Body of pancreas (tissue), 4 donors: ENCODE data around the gene ADAMTS20. TPM values are rescaled to one million over a fixed set of nuclear protein-coding genes. Genes with fewer than 3 reads are reported as not detected.
A peak's percentile ranks its signal among the peaks of the same experiment; 100 is the strongest.
"Not testable (repeated sequence)": the region's sequence is repeated elsewhere in the genome, so short reads cannot be mapped to it uniquely, and the experiment has no call there.

Experiments used
- ATAC-seq: fragments of 150-250 bp; one replicate; pipeline ENCODE4 v1.9.1; 2016
- DNase-seq, 4 donors: peaks; one replicate each; pipeline ENCODE4 v3.0.0-alpha.2; 2019
- H3K27ac ChIP-seq, 4 donors: fragments of 200-600 bp; sonication (generic); 1 replicate in 3 of 4; 2 replicates in 1 of 4; pipeline versions ENCODE4 v1.5.1 to v1.6.1; 2016 to 2019; ENCODE audit warnings: mild to moderate bottlenecking in 1 of 4, mixed read lengths in 1 of 4, moderate library complexity in 1 of 4
- H3K27me3 ChIP-seq, 2 donors: fragments of 200-600 bp; sonication (generic); one replicate each; pipeline ENCODE4 v1.6.0; 2016; ENCODE audit warnings: mild to moderate bottlenecking in 1 of 2
- H3K36me3 ChIP-seq, 2 donors: fragments of 200-600 bp; sonication (generic); replicated peaks in 1 of 2; 2 replicates each; pipeline ENCODE4 v1.5.1; 2016; ENCODE audit warnings: low read depth in 2 of 2; ENCODE audit not compliant: insufficient read depth in 1 of 2
- H3K4me1 ChIP-seq: fragments of 200-600 bp; sonication (generic); one replicate; pipeline ENCODE4 v1.6.0; 2016
- H3K4me3 ChIP-seq, 2 donors: fragments of 200-600 bp; sonication (generic); 1 replicate in 1 of 2; 2 replicates in 1 of 2; pipeline ENCODE4 v1.5.1; 2016 to 2019
- H3K9me3 ChIP-seq, 3 donors: fragments of 200-600 bp; sonication (generic); 1 replicate in 2 of 3; 2 replicates in 1 of 3; pipeline ENCODE4 v1.5.1; 2016
- CTCF ChIP-seq, 7 experiments: fragments of 450-650 bp in 4 of 7; fragments of 200-600 bp in 3 of 7; sonication (generic) in 3 of 7; IDR thresholded peaks; one replicate each; pipeline ENCODE4 v1.5.1; 2016 to 2019; ENCODE audit warnings: antibody characterized with exemption in 7 of 7
- POLR2A ChIP-seq, 3 donors: fragments of 450-650 bp; IDR thresholded peaks; one replicate each; pipeline ENCODE4 v1.6.1; 2016; ENCODE audit warnings: antibody characterized with exemption in 3 of 3, mild to moderate bottlenecking in 2 of 3
- WGBS, 2 donors: methylation state at CpG; one replicate each; pipeline ENCODE4 v1.1.5; 2017; 5-methylcytosine and 5-hydroxymethylcytosine counted together
- intact Hi-C: fragments of 100-400 bp; cut with DNase I; formaldehyde crosslinking; loops from one replicate; pipeline ENCODE4 v1.15.1; 2023
- total RNA-seq, 2 donors: library from RNA; depleted of rRNA; stranded (reverse); fragments of >200 nt; gene quantifications; one replicate each; pipeline ENCODE4 v1.1.0, GENCODE V29; 2016

ADAMTS20 gene
- total RNA-seq, 2 donors from 2014 or later = not detected

- 63 to 82% methylated on average over 6 of the region's 6 CpGs for WGBS, 2 donors
- H3K9me3 ChIP-seq = no peaks in the 10 kb centered on the region
Observed at GRCh38 chr12:43361031-43361710, 190.8 kb downstream of the ADAMTS20 start.

GRCh38 chr12:43360001-43360400 is 192.0 kb downstream of the ADAMTS20 start:
- H3K36me3 ChIP-seq, H3K4me1 ChIP-seq, H3K27ac ChIP-seq, ATAC-seq, H3K9me3 ChIP-seq, DNase-seq, H3K27me3 ChIP-seq, intact Hi-C loops, H3K4me3 ChIP-seq: not testable (repeated sequence)
- 95% methylated on average over 10 of the region's 10 CpGs for WGBS, 2 donors

More at GRCh38 chr12:43361031-43361710, 190.8 kb downstream of the ADAMTS20 start:
- no peak for TF ChIP-seq CTCF (IDR thresholded peaks at IDR 0.05)
- TF ChIP-seq POLR2A (IDR thresholded peaks at IDR 0.05) = no peak
- ATAC-seq (no peak), DNase-seq (no peak)
- Histone ChIP-seq H3K27me3 (no peaks in the 10 kb centered on the region), H3K4me1 (no peaks in the 10 kb centered on the region), H3K36me3 (no peaks in the 10 kb centered on the region), H3K4me3 (no peak overlapping the region), H3K27ac (no peak overlapping the region)
- intact Hi-C loops = no loop called here

- DNase-seq (no peak), ATAC-seq (no peak)
- TF ChIP-seq CTCF (IDR thresholded peaks at IDR 0.05) = no peak
- no peak for TF ChIP-seq POLR2A (IDR thresholded peaks at IDR 0.05)
- no peaks in the 10 kb centered on the region for H3K36me3 ChIP-seq
- no peak overlapping the region for H3K4me3 ChIP-seq
- WGBS, 2 donors = 92 to 96% methylated on average over 1 of the region's 1 CpG
- no peaks in the 10 kb centered on the region for H3K9me3 ChIP-seq
- intact Hi-C loops = no loop called here
- H3K27ac ChIP-seq = no peak overlapping the region
- no peaks in the 10 kb centered on the region for H3K27me3 ChIP-seq
- H3K4me1 ChIP-seq = no peaks in the 10 kb centered on the region
Observed at GRCh38 chr12:43357141-43357540, 194.9 kb downstream of the ADAMTS20 start.

- H3K4me3 ChIP-seq = no peak overlapping the region
- 74 to 81% methylated on average over 3 of the region's 3 CpGs for WGBS, 2 donors
- no peak for ATAC-seq
- no peaks in the 10 kb centered on the region for H3K27me3 ChIP-seq
- H3K9me3 ChIP-seq = no peaks in the 10 kb centered on the region
- TF ChIP-seq CTCF (IDR thresholded peaks at IDR 0.05) = no peak
- no peak for TF ChIP-seq POLR2A (IDR thresholded peaks at IDR 0.05)
- DNase-seq = no peak
- no peaks in the 10 kb centered on the region for H3K4me1 ChIP-seq
- H3K27ac ChIP-seq = no peak overlapping the region
- no peaks in the 10 kb centered on the region for H3K36me3 ChIP-seq
- intact Hi-C loops = no loop called here
Observed at GRCh38 chr12:43352001-43352400, 200.0 kb downstream of the ADAMTS20 start.

- H3K27me3 ChIP-seq = no peaks in the 10 kb centered on the region
- TF ChIP-seq CTCF (IDR thresholded peaks at IDR 0.05) (peak in 2 of 7 experiments; percentile 29 to 33), POLR2A (IDR thresholded peaks at IDR 0.05) (no peak)
- intact Hi-C loops = no loop called here
- no peak overlapping the region for H3K4me3 ChIP-seq
- DNase-seq (no peak), ATAC-seq (no peak)
- H3K4me1 ChIP-seq = no peaks in the 10 kb centered on the region
- H3K9me3 ChIP-seq = peaks cover 0 to 3% (median 0%) of the 10 kb centered on the region in 3 donors
- H3K27ac ChIP-seq = no peak overlapping the region
- WGBS, 2 donors = 46 to 49% methylated on average over 2 of the region's 2 CpGs
- H3K36me3 ChIP-seq = no peaks in the 10 kb centered on the region
Observed at GRCh38 chr12:43349863-43350262, 202.1 kb downstream of the ADAMTS20 start.
